SK-N-SH (cell line): Measurements from ENCODE around the gene CALCOCO1. TPM values are rescaled to one million over a fixed set of nuclear protein-coding genes. Genes with fewer than 3 reads are reported as not detected.

Experiments
- CTCF ChIA-PET: fragments of 300-600, 350-600 bp; formaldehyde crosslinking; extraction: SDS; loops from one replicate; lab custom pipeline; 2021; lab: Yijun Ruan, JAX
- POLR2A ChIA-PET: fragments of 350-600 bp; sonication (Branson Sonifier 250); formaldehyde crosslinking; extraction: SDS; loops from one replicate; lab custom pipeline; 2020; ENCODE audit warnings: antibody characterized with exemption, inconsistent platforms; lab: Yijun Ruan, JAX
- DNase-seq: peaks from one replicate; pipeline ENCODE4 v3.0.0; 2012
- H2AFZ ChIP-seq: fragments of 200-600 bp; sonication (generic); 2 replicates; pipeline ENCODE4 v1.8.1; 2016; ENCODE audit warnings: antibody characterized with exemption, mild to moderate bottlenecking, low read depth
- H3F3A ChIP-seq: fragments of 200-600 bp; sonication (generic); replicated peaks from 2 replicates; pipeline ENCODE3; 2016; ENCODE audit warnings: antibody characterized with exemption, mild to moderate bottlenecking; ENCODE audit not compliant: insufficient read depth
- H3K27ac ChIP-seq, 2 experiments: fragments of 200-500 bp in 1 of 2; fragments of 200-600 bp in 1 of 2; sonication (Bioruptor generic) in 1 of 2; sonication (generic), shearing (Covaris generic) in 1 of 2; 2 replicates each; pipeline versions ENCODE4 v1.5.1 to v1.6.1; 2014 to 2016; ENCODE audit warnings: low read depth in 2 of 2, inconsistent platforms in 1 of 2, low read length in 1 of 2, mild to moderate bottlenecking in 1 of 2, mixed read lengths in 1 of 2
- H3K27me3 ChIP-seq: fragments of 200-600 bp; sonication (generic), shearing (Covaris generic); 2 replicates; pipeline ENCODE4 v1.6.1; 2016; ENCODE audit warnings: mixed run types; ENCODE audit not compliant: insufficient read depth
- H3K36me3 ChIP-seq, 2 experiments: fragments of 200-500 bp in 1 of 2; fragments of 200-600 bp in 1 of 2; sonication (Bioruptor generic) in 1 of 2; sonication (generic) in 1 of 2; replicated peaks in 1 of 2; 2 replicates each; pipeline versions ENCODE3 to v1.5.1; 2014 to 2016; ENCODE audit warnings: low read length in 1 of 2, mild to moderate bottlenecking in 1 of 2; ENCODE audit not compliant: insufficient read depth in 2 of 2, control insufficient read depth in 1 of 2
- H3K4me1 ChIP-seq, 2 experiments: fragments of 200-500 bp in 1 of 2; fragments of 200-600 bp in 1 of 2; sonication (Bioruptor generic) in 1 of 2; sonication (generic), shearing (Covaris generic) in 1 of 2; 2 replicates each; pipeline versions ENCODE4 v1.5.1 to v1.6.1; 2014 to 2016; ENCODE audit warnings: low read depth in 1 of 2, low read length in 1 of 2, mixed run types in 1 of 2; ENCODE audit not compliant: insufficient read depth in 2 of 2, control insufficient read depth in 1 of 2
- H3K4me2 ChIP-seq: fragments of 200-600 bp; sonication (generic), shearing (Covaris generic); 2 replicates; pipeline ENCODE4 v1.6.1; 2017; ENCODE audit warnings: mixed run types
- H3K4me3 ChIP-seq, 2 experiments: fragments of 200-500 bp in 1 of 2; fragments of 200-600 bp in 1 of 2; sonication (Bioruptor generic) in 1 of 2; sonication (generic), shearing (Covaris generic) in 1 of 2; 2 replicates each; pipeline versions ENCODE4 v1.5.1 to v1.8.1; 2014 to 2016; ENCODE audit warnings: low read depth in 2 of 2, inconsistent platforms in 1 of 2, low read length in 1 of 2, mild to moderate bottlenecking in 1 of 2, mixed read lengths in 1 of 2, moderate library complexity in 1 of 2
- H3K79me2 ChIP-seq: fragments of 200-600 bp; sonication (generic); 2 replicates; pipeline ENCODE4 v1.8.1; 2017; ENCODE audit warnings: mild to moderate bottlenecking; ENCODE audit not compliant: insufficient read depth
- H3K9ac ChIP-seq: fragments of 200-600 bp; sonication (generic); 2 replicates; pipeline ENCODE4 v1.6.1; 2017; ENCODE audit warnings: mixed run types
- H3K9me2 ChIP-seq: fragments of 200-600 bp; sonication (generic); 2 replicates; pipeline ENCODE4 v1.6.1; 2017; ENCODE audit warnings: mixed run types
- H3K9me3 ChIP-seq: fragments of 200-600 bp; sonication (generic); 2 replicates; pipeline ENCODE4 v1.6.1; 2017; ENCODE audit warnings: mixed run types, mild to moderate bottlenecking, moderate library complexity
- H4K20me1 ChIP-seq: fragments of 200-600 bp; sonication (generic); 2 replicates; pipeline ENCODE4 v1.6.1; 2017; ENCODE audit warnings: mild to moderate bottlenecking, mixed run types; ENCODE audit not compliant: insufficient read depth
- CHD2 ChIP-seq: fragments of 150-350 bp; IDR thresholded peaks from 2 replicates; pipeline ENCODE4 v1.6.1; 2018; ENCODE audit warnings: low read length; ENCODE audit not compliant: partially characterized antibody
- FOXM1 ChIP-seq: IDR thresholded peaks from 2 replicates; pipeline ENCODE4 v1.4.0; 2012; ENCODE audit warnings: low read depth, mild to moderate bottlenecking
- RAD21 ChIP-seq: IDR thresholded peaks from 2 replicates; pipeline ENCODE4 v1.6.1; 2012; ENCODE audit warnings: mild to moderate bottlenecking, low read length
- RCOR1 ChIP-seq: fragments of 150-350 bp; IDR thresholded peaks from 2 replicates; pipeline ENCODE4 v1.6.1; 2017; ENCODE audit warnings: antibody characterized with exemption, low read length
- REST ChIP-seq: IDR thresholded peaks from 2 replicates; pipeline ENCODE4 v1.6.1; 2012; ENCODE audit warnings: mild to moderate bottlenecking, low read depth, low read length, moderate library complexity
- RFX5 ChIP-seq: IDR thresholded peaks from 2 replicates; pipeline ENCODE4 v1.6.1; 2012; ENCODE audit warnings: mild to moderate bottlenecking, improper control_type of control experiment, low read length
- RXRA ChIP-seq: IDR thresholded peaks from 2 replicates; pipeline ENCODE4 v1.4.0; 2012; ENCODE audit warnings: low read depth, mild to moderate bottlenecking, borderline replicate concordance
- SMC3 ChIP-seq: IDR thresholded peaks from 2 replicates; pipeline ENCODE4 v1.6.1; 2012; ENCODE audit warnings: low read depth, low read length, improper control_type of control experiment
- TEAD4 ChIP-seq: IDR thresholded peaks from 2 replicates; pipeline ENCODE4 v1.4.0; 2012; ENCODE audit warnings: mild to moderate bottlenecking, borderline replicate concordance; ENCODE audit not compliant: insufficient read depth
- WGBS: methylation state at CpG from one replicate; pipeline ENCODE4 v1.1.6; 2017; ENCODE audit warnings: low lambda C conversion rate; 5-methylcytosine and 5-hydroxymethylcytosine counted together
- polyA plus RNA-seq, 3 experiments: library from polyadenylated mRNA; depleted of rRNA; stranded (reverse); fragments of >200 nt; gene quantifications; 2 replicates each; pipeline ENCODE4 v1.2.3, GENCODE V29; 2012
- TF ChIP-seq, protein P1 (sequence below): fragments of 200-600 bp; sonication (generic); IDR thresholded peaks from 2 replicates; pipeline ENCODE4 v1.6.1; 2017; ENCODE audit warnings: antibody characterized with exemption, mild to moderate bottlenecking, moderate library complexity

The CALCOCO1 gene
- polyA plus RNA-seq, 1 of the 3 experiments (the other 2 are of a cell fraction) = 72.1 TPM

DNA sequence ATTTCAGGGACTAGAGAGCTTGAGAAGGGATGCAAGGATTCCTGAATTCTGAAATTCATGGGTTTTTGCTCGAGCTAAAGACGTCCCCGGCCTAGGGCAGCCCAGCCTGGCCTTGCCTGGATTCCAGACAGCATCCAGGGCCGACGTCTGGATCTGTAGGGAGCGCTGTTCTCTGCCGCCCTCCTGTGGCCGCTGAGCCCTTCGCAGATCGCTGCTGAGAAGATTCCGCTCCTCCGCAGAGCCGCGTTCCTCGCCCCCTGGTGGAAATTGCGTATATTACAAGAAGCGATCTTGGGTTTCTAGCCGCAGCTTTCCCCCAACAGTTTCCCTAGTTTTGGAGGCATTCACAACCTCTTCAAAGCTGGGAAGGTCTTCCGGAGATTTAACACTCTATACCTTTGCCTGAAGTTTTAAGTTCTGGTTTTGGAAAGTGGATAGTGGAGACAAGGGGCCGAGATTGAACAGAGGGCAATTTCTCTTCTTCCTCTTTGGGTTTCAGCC lies 19.4 kb upstream of the CALCOCO1 start:
- Histone ChIP-seq H3K4me3 (peak overlapping the region in 1 of 2 experiments; percentile 20; a peak in 1 of 4 replicates), H3K4me2 (no peak overlapping the region), H2AFZ (0 out of 2 replicates have a peak overlapping the region, but pooled peaks have one; percentile 65), H3K36me3 (no peaks in the 10 kb centered on the region), H3K4me1 (peaks cover 0 to 10% of the 10 kb centered on the region in 2 experiments; a peak in 1 of 4 replicates), H4K20me1 (no peaks in the 10 kb centered on the region), H3K9ac (no peak overlapping the region), H3K9me3 (no peaks in the 10 kb centered on the region), H3K27me3 (peaks cover 78% of the 10 kb centered on the region), H3K27ac (no peak overlapping the region), H3K9me2 (no peaks in the 10 kb centered on the region), H3F3A (no peaks in the 10 kb centered on the region), H3K79me2 (no peaks in the 10 kb centered on the region)
- 0% methylated on average over 17 of the region's 20 CpGs for WGBS
- CTCF ChIA-PET = interaction anchor here (0.6 to 10.2 kb wide), 62 partner anchors 10 to 1132 kb away, joined by 3 to 760 read pairs (median 4); partner anchors contain the start of genes ATP5MC2, CALCOCO1, HOXC10 and HOXC12
- TF ChIP-seq RFX5 (0 out of 2 replicates have a peak, but pooled peaks have one; percentile 36), TEAD4 (no peak), SMC3 (peak; percentile 99), RCOR1 (peak; percentile 44; the same call in 1 of the 2 replicates), REST (no peak), CHD2 (peak; percentile 67), RAD21 (peak; percentile 87), RXRA (no peak)
- TF ChIP-seq, protein P1, sequence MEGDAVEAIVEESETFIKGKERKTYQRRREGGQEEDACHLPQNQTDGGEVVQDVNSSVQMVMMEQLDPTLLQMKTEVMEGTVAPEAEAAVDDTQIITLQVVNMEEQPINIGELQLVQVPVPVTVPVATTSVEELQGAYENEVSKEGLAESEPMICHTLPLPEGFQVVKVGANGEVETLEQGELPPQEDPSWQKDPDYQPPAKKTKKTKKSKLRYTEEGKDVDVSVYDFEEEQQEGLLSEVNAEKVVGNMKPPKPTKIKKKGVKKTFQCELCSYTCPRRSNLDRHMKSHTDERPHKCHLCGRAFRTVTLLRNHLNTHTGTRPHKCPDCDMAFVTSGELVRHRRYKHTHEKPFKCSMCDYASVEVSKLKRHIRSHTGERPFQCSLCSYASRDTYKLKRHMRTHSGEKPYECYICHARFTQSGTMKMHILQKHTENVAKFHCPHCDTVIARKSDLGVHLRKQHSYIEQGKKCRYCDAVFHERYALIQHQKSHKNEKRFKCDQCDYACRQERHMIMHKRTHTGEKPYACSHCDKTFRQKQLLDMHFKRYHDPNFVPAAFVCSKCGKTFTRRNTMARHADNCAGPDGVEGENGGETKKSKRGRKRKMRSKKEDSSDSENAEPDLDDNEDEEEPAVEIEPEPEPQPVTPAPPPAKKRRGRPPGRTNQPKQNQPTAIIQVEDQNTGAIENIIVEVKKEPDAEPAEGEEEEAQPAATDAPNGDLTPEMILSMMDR = peak; percentile 99
- peak; percentile 92 for DNase-seq
- POLR2A ChIA-PET = interaction anchor here (0.8 to 1.2 kb wide), 2 partner anchors 19 to 47 kb away, joined by 3 to 5 read pairs; partner anchors contain the start of gene CALCOCO1

- CTCF ChIA-PET = interaction anchor here (0.7 to 10.2 kb wide), 16 partner anchors 12 to 261 kb away, joined by 3 to 760 read pairs (median 10); partner anchors contain the start of genes ATP5MC2, CALCOCO1 and HOXC10
- no peak overlapping the region for H2AFZ ChIP-seq
- no peaks in the 10 kb centered on the region for H3K79me2 ChIP-seq
- H3K4me1 ChIP-seq = peaks cover 0 to 5% of the 10 kb centered on the region in 2 experiments; a peak in 1 of 4 replicates
- H3K27me3 ChIP-seq = peaks cover 76% of the 10 kb centered on the region
- no peaks in the 10 kb centered on the region for H3K36me3 ChIP-seq
- H4K20me1 ChIP-seq = no peaks in the 10 kb centered on the region
- no peaks in the 10 kb centered on the region for H3K9me3 ChIP-seq
- no peak for DNase-seq
- no peak overlapping the region for H3K4me3 ChIP-seq
- no peak for TF ChIP-seq FOXM1
- no peak overlapping the region for H3K9ac ChIP-seq
- WGBS = 35% methylated on average over 6 of the region's 6 CpGs
- no peak overlapping the region for H3K4me2 ChIP-seq
- no peaks in the 10 kb centered on the region for H3F3A ChIP-seq
- no peaks in the 10 kb centered on the region for H3K9me2 ChIP-seq
- POLR2A ChIA-PET = no interaction called here
- H3K27ac ChIP-seq = no peak overlapping the region
These were observed 17.5 kb upstream of the CALCOCO1 start for GRCh38 chr12:53744751-53745150.
